GM15510 (cell line): ENCODE results near the gene PBX3.
A peak's percentile ranks its signal among the peaks of the same experiment; 100 is the strongest.

Source experiments
- POLR2A ChIP-seq: IDR thresholded peaks from 3 replicates; pipeline ENCODE4 v1.6.1; 2011; ENCODE audit warnings: borderline replicate concordance; ENCODE audit not compliant: insufficient read length; ENCODE audit errors: extremely low read depth

Gene PBX3

DNA sequence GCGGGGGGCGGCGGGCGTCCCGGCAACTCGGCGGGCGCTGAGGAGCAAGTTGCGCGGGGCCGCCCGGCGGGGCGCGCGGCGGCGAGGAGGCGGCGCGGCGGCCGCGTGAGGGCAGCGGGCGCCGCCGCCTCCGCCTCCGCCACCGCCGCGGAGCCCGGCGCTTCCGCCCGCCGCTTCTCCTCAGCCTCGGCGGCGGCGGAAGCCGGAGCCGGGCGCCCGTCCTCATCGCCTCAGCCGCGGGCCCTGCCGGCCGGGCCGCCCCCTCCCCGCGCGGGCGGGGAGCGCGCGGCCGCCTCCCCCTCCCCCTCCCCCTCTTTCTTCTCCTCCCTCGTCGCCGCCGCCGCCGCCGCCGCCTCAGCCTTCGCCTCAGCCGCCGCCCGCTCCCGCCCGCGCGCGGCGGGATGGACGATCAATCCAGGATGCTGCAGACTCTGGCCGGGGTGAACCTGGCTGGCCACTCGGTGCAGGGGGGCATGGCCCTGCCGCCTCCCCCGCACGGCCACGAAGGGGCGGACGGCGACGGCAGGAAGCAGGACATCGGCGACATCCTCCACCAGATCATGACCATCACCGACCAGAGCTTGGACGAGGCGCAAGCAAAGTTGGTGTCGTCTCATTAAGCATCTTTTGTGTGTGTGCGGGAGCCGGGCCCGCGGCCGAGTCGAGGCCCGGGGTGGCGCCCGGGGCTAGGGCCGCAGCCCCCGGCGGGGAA is at the start of gene PBX3:
TSS of gene PBX3 (plus strand) at position 321 of the 712 bp plus-strand sequence.
- TF ChIP-seq POLR2A = peak; percentile 33

DNA sequence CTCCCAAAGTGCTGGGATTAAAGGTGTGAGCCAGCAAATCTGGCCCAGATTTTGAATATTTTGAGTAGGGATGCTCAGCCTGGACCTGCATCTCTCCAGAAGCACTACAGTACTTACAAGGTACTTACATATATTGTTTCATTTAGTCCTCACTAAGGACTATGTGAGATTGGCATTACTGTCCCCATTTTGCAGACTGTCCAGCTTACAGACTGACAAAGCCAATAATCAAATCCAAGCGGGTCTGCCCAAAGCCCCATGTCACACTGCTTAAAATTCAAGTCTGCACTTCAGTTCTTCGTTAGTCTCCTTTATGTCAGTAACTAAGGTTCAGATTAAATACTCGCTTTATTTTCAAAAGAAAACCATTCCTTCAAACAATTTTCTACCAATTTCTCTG is 47.3 kb upstream of the PBX3 start:
- TF ChIP-seq POLR2A = no peak

DNA sequence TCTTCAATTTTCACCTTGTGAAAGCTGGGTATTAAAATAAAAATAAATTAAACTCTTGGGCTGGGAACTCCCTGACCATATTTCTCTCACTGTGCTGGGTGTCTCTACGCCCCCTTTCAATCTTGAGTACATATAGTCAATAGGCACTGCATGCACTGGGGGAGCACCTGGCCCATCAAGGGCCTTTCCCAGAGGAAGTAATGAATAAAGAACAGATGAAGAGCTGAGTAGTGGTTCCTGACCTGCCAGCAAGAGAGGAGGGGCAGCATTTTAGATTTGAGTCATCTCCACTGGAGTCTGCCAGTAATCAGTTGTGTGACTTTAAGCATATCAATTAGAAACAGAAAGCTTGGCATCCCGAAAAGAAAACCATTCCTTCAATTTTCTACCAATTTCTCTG is 46.4 kb upstream of the PBX3 start:
- TF ChIP-seq POLR2A = no peak

DNA sequence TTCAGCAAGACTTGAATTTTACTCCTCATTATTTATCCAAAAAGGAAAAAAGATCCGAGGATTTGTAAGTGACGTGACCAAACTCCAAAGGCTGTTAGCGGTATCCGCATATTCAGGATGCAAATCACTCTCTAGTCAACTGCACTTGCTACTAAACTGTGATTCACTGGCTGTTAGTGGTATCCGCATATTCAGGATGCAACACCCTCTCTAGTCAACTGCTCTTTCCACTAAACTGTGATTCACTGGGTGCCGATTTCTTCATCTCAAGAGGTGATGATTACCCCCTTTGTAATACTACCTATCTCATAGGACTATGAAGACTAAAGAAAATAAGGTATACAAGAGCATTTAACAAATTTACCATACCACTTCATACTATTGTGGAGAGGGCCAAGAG is 45.8 kb upstream of the PBX3 start:
- no peak for TF ChIP-seq POLR2A

DNA sequence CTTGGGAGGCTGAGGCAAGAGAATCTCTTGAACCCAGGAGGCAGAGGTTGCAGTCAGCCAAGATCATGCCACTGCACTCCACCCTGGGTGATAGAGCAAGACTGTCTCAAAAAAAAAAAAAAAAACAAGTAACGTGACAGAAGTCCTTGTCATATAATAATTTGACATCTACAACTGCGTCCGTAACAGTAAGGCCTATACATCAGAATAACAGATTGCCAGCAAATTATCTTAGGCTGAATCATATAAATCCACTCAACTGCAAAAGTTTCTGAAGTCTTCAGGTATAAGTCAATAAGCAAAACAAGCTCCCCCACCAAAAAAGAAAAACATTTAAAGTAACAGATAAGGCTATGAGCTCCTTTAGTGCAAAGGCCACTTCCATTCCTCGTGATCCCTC is 43.5 kb upstream of the PBX3 start:
- no peak for TF ChIP-seq POLR2A

DNA sequence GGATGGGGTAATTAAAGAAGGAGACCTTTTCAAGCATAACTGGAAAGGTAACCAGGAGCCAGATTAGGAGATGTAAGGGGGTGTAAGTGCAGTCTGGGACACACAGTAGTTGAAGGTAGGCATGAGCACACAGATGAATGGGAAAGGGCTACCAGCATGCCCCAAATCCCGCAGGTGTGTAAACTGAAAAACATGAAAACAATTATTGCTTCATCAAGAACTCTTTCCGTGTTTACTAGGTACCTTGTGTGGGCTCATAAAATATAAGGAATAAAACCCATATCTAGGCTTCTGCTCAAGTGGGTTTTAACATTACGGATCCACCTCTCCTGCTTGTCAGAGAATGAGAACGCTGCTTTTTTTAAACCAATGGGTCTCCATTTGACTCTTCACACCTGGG is 41.3 kb upstream of the PBX3 start:
- no peak for TF ChIP-seq POLR2A

DNA sequence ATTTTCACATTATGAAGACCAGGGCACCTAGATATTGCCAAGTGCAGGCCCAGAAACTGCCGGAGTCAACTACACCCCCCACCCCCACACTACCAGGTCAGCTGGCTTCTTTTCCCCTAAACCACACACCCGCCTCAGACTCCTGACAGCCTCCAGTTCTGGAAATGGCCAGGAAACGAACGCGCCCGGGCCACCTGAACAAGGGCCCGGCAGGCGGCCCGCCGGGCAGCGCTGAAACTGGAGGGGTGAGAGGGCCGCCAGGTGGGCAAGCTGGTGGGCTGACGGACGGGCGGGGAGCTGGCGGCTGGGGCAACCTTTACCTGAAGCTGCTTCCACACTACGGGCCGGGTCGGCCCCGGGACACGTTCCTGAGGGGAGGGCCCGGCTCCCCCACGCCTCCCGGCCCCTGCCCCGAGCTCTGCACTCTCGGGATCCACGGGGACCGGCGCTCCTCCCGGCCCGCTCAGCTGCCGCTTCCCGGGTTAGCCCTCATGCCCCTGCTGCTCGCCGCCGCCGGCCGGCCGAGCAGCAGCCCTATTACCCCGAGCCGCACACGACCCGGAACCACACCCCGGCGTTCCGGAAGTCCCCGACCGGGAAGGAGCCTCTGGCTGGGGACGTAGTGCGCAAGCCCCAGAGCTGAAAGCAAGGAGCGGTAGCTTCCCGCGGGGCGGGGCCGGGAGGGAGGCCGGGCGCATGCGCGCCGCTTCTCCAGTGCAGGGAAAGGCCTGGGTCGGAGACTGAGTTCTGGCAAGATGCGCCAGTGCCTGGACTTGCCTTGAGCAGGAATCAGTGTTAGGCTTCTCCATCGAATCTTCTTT is 40.3 kb upstream of the PBX3 start, which contains the start of gene MAPKAP1:
TSS of gene MAPKAP1 (minus strand) at position 558 of the 821 bp plus-strand sequence. CDS start 34,634 bp downstream, outside the sequence.
- TF ChIP-seq POLR2A = peak; percentile 94

DNA sequence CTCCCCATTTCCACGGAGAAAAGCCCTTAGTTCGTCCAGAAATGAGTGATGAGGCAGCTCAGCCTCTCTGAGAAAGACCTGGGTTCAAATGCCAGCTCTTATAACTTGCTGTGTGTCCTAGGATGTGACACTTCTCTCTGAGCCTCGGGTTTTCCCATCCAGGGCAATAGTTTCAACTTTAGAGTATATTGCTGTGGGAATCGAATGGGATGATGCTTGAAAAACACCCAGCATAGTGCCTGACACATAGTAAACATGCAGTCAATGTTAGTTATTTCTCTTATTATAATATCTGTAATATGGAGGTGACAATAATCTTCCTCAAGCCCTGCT is 39.7 kb upstream of the PBX3 start:
- TF ChIP-seq POLR2A = no peak

DNA sequence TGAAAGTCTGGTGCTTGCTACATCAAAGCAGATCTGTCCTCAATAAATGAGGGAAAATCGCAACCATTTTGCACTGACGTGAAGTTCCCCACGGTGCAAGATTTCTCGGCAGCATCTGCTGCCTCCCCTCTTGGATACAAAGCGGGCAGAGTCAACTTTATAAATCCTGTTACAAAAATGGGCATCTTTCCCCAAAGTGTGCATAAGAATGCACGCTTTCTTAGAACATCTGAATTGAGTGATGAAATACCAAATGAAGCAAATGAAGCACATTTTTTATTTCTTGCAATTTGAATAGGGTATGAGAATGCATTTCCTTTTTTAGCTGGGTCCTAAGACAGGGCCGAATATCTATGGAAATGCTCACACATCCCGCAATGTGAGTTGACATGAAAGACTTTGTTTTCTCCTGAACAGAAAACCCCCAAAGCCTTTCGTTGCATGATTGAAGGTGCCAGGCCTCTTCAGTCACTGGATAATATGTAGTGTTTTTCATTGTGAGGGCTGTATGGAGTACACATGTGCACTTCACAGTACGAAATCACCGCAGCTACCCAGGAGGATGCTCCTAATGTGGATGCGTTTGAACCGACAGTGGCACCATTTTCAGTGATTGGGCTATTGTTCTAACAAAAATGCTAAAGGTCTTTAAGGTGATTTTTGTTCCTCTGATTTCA is 20.6 kb upstream of the PBX3 start:
- TF ChIP-seq POLR2A = no peak

DNA sequence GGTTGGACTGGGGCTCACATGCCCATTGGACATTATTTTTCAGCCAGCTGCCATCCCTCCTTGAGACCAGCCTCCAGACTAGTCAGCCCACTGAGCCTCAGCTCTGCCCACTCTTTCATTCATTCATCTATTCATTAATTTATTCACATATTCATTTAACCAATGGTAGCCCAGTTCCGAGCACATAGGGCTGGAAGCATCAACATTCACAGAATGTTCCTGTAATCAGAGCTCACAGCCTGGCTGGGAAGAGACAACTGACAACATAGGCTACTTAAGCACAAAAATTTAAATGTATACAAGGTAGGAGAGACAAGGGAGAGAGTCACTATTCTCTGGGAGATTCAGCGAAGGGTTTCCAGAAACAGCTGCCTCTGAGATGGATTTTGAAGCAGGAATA is 17.0 kb upstream of the PBX3 start:
- no peak for TF ChIP-seq POLR2A

DNA sequence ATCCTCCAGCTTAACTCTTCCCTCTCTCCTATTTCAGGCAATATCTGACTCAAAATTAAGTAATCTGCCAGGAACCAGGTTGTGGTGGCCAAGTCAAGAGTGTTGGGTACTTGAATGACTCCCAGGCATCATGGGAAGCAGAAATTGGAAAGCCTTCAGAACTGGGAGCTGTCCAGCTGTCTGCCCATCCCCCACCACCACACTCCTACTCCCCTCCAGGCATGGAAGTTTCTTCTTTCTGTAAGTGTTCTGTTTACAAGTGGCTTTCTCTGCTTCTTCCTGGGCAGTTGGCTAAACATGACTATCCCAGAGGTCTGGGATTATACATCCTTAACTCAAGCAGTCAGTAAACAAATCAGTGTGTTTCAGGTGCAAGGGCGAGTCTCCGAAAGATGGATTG is 14.6 kb upstream of the PBX3 start:
- TF ChIP-seq POLR2A = no peak

DNA sequence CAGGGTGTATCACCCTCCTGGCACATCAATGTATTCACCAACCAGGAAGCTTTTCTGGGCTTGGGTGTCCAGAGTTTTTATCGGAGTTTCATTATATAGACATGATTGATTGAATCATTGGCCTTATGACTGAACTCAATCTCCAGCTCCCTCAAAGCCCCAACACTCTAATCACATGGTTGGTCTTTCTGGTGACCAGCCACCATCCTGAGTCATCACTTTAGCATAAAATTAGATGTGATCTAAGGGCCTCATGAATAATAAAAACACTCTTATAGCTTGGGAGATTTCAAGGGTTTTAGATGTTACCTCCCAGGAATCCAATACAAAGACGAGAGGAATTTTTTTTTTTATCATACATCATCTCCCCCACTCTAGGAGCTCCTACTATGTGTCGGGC is 7.7 kb upstream of the PBX3 start:
- TF ChIP-seq POLR2A = no peak

DNA sequence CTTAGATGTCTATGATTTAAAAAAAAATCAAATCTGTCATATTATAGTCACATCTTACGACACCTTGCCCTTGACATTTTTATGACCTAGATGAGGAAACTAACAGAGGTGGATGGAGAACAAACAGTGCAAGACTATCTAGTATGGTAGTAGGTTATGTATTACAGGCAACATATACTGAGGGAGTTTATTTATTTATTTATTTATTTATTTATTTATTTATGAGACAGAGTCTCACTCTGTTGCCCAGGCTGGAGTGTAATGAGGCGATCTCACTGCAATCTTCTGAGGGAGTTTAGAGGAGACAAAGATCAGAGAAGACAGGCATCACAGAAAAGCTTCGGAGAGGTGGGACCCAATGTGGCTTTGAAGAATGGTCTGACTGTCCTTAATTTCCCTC is 4.5 kb upstream of the PBX3 start:
- no peak for TF ChIP-seq POLR2A

DNA sequence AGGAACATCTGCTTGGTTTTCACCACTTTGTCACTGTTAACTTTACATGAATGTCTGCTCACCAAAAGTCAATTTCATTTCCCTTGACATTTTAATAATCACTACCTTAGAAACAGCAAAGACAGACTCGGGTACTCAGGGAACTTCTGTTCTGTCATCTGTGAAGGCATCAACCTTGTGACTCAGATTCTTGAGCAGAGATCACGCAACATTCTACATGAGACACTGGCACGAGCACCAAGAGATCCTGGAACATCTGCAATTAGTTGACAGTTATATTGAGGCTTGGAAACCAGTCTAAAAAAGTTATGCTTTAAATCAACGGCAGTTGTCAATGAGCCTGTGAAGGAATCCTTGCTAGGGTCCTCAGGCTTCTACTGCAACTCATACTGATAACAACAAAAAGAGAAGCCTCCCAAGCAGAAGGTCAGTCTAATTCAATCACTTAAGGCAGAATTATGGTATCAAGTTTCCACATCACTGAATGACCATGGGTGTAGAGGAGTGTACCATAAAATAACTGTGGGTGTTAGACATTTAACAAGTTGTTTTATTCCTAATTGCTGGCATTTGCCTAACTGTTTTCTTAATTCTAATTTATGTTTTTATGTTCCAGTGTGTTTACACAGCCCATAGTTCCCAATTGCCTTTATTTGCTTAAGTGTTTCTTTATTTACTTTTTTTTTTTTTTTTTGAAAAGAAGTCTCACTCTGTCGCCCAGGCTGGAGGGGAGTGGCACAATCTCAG is 3.3 kb upstream of the PBX3 start:
- TF ChIP-seq POLR2A = no peak

DNA sequence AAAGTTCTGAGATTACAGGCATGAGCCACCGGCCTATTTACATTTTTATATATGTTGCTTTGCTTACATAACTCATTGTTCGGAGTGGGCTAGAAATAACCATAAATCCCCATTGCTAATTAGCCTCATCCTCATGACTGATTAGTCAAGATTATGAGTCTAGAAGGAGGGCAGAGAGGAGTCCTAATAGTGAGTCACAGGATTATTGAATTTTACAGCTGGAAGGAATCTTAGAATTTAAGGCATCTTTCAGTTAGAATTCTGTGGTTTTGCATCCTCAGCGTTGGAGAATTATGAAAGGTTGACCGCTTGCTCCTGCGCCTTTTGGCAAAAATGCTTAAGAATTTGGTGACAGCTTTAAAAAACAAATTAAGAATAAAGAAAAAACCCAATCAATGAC is 2.6 kb upstream of the PBX3 start:
- TF ChIP-seq POLR2A = no peak
